ENCODE results near the gene PCGF6.
"Not testable (repeated sequence)": the region's sequence is repeated elsewhere in the genome, so short reads cannot be mapped to it uniquely, and the experiment has no call there.

PCGF6 gene

GRCh38 chr10:103350517-103351260, at the start of gene PCGF6:
TSS of gene PCGF6 (minus strand) at chr10:103351140. CDS start at chr10:103351066, 74 bp downstream.
- DNase-seq = peak; percentile 77

DNA sequence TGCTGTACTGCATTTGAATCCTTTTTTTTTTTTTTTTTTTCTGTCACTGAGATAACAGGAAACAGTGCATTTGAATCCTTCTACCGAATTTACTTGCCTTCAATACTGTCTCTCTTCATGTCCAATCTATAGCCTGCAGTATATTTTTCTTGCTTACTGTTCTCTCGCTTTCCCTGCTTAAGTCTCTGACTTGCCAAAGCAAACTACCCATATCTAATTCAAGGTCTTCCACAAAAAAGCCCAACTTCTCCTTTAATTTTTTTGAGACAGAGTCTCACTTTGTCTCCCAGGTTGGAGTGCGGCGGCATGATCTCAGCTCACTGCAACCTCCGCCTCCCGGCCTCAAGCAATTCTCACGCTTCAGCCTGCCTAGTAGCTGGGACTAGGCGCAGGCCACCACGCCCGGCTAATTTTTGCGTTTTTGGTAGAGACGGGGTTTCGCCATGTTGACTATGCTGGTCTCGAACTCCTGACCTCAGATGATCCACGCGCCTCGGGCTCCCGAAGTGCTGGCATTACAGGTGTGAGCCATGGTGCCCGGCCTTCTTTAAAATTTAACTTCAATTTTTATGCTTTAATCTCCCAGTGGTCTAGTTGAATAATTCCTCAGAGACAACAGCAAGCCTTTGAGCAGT, 46.4 kb upstream of the PCGF6 start:
- DNase-seq = no peak

GRCh38 chr10:103396789-103397087, 45.8 kb upstream of the PCGF6 start:
- DNase-seq = no peak

DNA sequence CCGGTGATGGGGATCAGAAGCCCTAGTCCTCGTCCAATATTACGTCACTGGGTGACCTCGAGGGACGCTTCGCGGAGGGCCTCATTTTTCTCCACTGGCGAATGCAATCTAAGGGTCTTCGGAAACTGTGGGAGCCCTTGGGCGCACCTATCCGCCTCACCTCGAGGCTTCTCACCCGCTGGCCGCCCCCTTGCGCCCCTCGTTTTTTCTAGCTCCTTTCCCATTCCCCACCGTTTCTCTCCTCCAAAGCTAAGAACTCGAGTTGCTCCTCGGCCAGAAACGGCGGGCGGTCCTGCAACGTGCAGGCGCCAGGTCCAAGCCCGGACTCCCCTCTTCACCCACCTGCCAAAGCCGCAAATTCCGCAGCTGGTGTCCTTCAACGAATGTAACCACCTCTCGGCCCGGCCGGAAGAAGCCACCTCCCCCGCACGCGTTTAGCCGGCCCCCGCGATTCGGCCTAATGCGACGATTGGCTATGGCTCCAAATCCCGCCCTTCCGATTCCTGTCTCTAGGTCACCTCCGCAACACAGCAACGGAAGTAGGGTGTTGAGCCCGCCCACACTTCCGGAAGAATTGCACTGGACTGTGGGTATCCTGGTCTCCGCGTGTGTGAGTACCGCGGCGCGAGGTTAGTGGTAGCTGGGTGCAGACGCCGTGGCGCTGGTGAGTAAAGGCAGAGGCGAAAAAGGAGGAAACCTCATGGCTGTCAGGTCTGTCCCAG, 45.3 kb upstream of the PCGF6 start, which contains the start of the genes ATP5MK and PDCD11:
Gene ATP5MK (minus strand): TSS at position 409 of the 722 bp plus-strand sequence. CDS start 4,018 bp downstream, outside the sequence.
Gene PDCD11 (plus strand): TSS at position 560 of the 722 bp plus-strand sequence. CDS start 1,801 bp downstream, outside the sequence.
- peak; percentile 97 for DNase-seq

GRCh38 chr10:103395754-103396066, 44.8 kb upstream of the PCGF6 start:
- DNase-seq = peak; percentile 2

- no peak for DNase-seq
Measured at GRCh38 chr10:103394180-103394579, 43.2 kb upstream of the PCGF6 start.

DNA sequence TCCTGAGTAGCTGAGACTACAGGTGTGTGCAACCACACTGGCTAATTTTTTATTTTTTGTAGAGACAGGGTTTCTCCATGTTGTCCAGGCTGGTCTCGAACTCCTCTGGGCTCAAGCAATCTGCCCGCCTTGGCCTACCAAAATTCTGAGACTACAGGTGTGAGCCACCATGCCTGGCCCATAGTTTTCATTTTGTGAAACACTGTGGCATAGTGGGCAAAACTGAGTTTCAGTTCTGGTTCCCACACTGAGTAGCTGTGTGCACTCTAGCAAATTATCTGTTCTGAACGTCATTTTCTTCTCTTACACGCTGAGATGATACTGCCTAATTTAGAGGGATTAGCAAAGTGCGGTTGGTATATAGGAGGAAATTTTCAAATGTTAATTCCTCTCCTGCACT, 31.8 kb upstream of the PCGF6 start:
- DNase-seq = no peak

- DNase-seq = no peak
Measured at GRCh38 chr10:103374263-103374662, 23.3 kb upstream of the PCGF6 start.

- no peak for DNase-seq
Measured at GRCh38 chr10:103373544-103373943, 22.6 kb upstream of the PCGF6 start.

DNA sequence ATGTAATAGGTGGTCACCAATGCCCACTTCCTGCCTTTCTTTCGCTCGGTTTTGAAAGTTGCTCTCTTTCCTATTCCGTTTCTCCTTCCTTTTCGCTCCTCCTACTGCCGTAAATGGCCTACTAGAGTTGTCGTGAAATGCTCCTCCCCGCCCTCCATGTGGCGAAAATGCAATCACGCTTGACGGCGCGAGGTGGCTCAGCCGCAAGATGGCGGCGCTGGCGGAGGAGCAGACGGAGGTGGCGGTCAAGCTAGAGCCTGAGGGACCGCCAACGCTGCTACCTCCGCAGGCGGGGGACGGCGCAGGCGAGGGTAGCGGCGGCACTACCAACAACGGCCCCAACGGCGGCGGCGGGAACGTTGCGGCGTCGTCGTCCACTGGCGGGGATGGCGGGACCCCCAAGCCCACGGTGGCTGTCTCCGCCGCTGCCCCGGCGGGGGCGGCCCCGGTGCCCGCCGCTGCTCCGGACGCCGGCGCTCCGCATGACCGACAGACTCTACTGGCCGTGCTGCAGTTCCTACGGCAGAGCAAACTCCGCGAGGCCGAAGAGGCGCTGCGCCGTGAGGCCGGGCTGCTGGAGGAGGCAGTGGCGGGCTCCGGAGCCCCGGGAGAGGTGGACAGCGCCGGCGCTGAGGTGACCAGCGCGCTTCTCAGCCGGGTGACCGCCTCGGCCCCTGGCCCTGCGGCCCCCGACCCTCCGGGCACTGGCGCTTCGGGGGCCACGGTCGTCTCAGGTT, 17.0 kb upstream of the PCGF6 start, which contains the start of gene TAF5:
Gene TAF5 (plus strand): TSS at position 195 of the 737 bp plus-strand sequence. CDS start 14 bp downstream, at position 209.
- DNase-seq = peak; percentile 93

DNA sequence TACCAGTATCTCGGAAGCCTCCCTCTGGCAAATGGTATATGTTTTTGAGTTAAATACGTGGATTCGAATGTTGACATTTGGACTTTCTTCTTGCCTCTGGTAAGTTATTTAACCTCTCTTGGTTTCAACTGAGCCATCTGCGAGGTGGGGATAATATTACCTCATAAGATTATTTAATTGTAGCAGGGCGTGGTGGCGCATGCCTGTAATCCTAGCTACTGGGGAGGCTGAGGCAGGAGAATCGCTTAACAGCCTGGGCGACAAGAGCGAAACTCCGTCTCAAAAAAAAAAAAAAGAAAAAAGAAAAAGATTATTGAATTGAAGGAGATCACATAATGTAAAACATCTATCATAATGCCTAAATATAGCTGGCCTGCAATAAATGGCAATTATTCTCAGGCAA, 16.4 kb upstream of the PCGF6 start:
- no peak for DNase-seq

- not testable (repeated sequence) for DNase-seq
Measured at GRCh38 chr10:103360791-103361190, 9.9 kb upstream of the PCGF6 start.

- DNase-seq = not testable (repeated sequence)
Measured at GRCh38 chr10:103359493-103359892, 8.6 kb upstream of the PCGF6 start.

DNA sequence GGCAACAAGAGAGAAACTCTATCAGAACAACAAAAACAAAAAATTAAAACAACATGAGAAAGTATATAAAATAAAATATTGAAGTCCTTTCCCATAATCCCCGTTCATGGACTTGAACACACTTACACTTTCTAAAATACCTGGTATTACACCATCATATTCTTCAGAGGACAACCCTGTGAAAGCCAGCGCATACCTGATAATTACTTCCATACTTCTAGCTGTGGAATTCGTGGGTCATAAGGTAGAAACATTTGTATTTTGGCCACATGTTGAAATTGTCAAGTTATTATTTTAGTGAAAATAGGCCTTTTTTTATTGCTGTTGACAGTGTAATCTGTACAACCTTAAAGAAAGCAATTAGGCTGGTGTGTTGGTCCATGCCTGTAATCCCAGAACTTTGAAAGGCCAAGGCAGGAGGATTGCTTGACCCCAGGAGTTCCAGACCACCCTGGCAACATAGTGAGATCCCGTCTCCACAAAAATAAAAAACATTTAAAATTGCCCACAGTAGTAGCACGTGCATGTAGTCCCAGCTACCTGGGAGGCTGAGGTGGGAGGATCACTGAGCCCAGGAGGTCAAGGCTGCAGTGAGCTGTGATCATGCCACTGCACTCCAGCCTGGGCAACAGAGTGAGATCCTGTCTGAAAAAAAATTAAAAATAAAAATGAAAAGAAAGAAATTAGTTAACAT, 5.1 kb upstream of the PCGF6 start:
- no peak for DNase-seq

DNA sequence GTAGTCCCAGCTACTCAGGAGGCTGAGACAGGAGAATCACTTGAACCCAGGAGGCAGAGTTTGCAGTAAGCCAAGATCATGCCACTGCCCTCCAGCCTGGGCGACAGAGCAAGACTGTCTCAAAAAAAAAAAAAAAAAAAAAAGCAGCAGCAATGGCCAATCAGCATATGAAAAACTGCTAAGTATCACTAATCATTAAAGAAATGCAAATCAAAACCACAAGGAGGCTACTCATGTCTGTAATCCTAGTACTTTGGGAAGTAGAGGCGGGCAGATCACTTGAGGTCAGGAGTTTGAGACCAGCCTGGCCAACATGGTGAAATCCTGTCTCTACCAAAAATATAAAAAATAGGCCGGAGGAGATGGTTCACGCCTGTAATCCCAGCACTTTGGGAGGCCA, 3.6 kb upstream of the PCGF6 start:
- DNase-seq = not testable (repeated sequence)

DNA sequence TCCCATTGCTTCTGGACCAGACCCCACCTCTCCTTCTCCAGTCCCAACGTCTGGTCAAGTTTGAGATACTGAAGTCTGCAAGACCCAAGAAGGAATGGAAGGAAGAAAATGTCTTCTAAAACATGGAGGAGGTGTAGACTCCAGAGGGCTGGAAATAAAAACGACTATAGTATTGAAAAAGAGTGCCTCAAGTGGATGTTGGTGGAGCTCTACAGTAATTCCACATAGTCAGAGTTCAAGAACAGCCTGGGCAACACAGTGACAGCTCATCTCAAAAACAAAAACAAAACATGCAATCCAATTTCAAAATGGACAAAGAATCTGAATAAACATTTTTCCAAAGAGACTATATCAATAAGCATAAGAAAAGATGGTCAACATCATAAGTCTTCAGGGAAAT, 2.3 kb upstream of the PCGF6 start:
- DNase-seq = no peak

DNA sequence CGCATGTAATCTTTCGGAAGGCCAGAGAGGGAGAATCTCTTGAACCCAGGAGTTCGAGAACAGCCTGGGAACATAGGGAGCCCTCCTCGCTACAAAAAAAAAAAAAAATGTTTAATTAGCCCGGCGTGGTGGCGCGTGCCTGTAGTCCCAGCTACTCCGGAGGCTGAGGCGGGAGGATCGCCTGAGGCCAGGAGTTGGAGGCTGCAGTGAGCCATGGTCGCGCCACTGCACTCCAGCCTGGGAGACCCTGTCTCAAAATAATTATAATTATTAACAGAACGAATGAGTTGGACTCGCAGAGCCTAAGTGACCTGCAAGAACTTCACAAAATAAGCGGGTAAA, 794 bp downstream of the PCGF6 start:
- no peak for DNase-seq

- no peak for DNase-seq
Measured at GRCh38 chr10:103336370-103336769, 14.6 kb downstream of the PCGF6 start.

DNA sequence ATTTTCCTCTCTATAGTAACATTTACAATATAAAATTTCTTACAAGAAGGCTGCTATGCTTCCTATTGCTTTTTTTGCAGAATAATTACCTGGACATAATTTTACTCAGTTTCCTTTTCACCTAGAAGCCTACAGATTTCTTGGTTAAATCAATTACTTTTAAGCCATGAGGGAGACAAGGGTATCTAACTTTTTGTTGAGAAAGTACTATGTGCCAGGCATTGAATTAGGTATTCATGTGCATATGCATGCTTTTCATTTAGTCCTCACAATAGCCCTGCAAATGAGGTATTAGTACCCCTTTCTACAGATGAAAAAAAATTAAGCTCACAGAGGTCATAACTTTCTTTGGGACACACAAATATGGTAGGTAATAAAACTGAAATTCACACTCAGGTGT, 16.4 kb downstream of the PCGF6 start:
- DNase-seq = no peak

GRCh38 chr10:103333934-103334520, 16.9 kb downstream of the PCGF6 start:
- no peak for DNase-seq

DNA sequence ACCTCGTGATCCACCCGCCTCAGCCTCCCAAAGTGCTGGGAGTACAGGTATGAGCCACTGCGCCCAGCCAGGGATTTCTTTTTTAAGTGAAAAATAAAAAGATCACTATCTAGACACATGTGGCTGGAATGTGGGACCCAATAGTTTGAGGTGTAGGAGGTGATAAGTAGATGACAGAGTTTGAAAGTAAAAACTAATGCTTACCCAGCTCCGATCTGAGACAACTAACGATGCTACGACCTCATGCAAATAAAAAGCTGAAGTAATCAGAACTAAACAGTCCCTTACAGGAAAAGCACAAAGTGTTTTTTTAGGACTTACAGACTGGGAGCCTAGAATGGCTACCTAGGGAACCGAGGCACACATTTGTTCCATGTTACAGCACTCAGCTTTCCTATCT, 23.0 kb downstream of the PCGF6 start:
- no peak for DNase-seq

DNA sequence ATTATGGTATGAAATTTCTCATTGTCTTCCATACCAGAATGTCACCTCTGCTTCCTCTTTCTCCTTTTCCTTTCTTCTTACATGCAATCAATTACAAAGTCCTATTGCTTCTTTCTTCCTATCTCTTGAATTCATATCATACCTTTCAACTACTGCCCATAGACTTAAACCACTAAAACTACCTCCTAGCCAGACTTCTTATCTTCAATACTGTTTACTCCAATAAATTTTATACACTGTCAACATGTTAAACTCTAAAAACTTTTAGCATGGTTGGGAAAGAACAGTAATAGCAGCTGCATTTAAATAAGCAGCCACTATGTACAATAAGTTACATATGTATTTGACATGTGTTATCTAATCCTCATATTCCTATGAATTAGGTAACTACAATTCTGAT, 34.9 kb downstream of the PCGF6 start:
- DNase-seq = no peak
